NB4 (cell line): ENCODE measurements around the gene PHKB.
"Not testable (repeated sequence)": the region's sequence is repeated elsewhere in the genome, so short reads cannot be mapped to it uniquely, and the experiment has no call there.

ENCODE experiments used
- DNase-seq: peaks from one replicate; pipeline ENCODE4 v3.0.0; 2010; ENCODE audit warnings: low read depth
- H3K4me3 ChIP-seq: one replicate; pipeline ENCODE4 v1.5.1; 2011; ENCODE audit warnings: mild to moderate bottlenecking, low read depth, low read length, moderate library complexity
- CTCF ChIP-seq: IDR thresholded peaks from one replicate; pipeline ENCODE4 v1.5.1; 2012; ENCODE audit warnings: low read depth, low read length
- MAX ChIP-seq: IDR thresholded peaks from 2 replicates; pipeline ENCODE4 v1.6.1; 2011; ENCODE audit warnings: low read depth, low read length
- MYC ChIP-seq: IDR thresholded peaks from 2 replicates; pipeline ENCODE4 v1.6.1; 2011; ENCODE audit warnings: low read depth, low read length
- POLR2A ChIP-seq: IDR thresholded peaks from 2 replicates; pipeline ENCODE4 v1.6.1; 2011; ENCODE audit warnings: mild to moderate bottlenecking; ENCODE audit not compliant: insufficient read length; ENCODE audit errors: extremely low read depth

Gene PHKB

GRCh38 chr16:47523342-47524006 is 62.3 kb downstream of the PHKB start:
- TF ChIP-seq MAX (no peak), POLR2A (no peak), MYC (no peak), CTCF (no peak)
- H3K4me3 ChIP-seq: no peak overlapping the region
- DNase-seq: peak; percentile 65

- H3K4me3 ChIP-seq: no peak overlapping the region
- no peak for TF ChIP-seq MAX
- no peak for TF ChIP-seq MYC
- no peak for TF ChIP-seq POLR2A
- TF ChIP-seq CTCF: no peak
- DNase-seq: no peak
These were observed 62.9 kb downstream of the PHKB start for GRCh38 chr16:47524007-47524405.

- no peak overlapping the region for H3K4me3 ChIP-seq
- TF ChIP-seq CTCF (no peak), MAX (no peak), MYC (no peak), POLR2A (no peak)
- DNase-seq: no peak
These were observed 67.3 kb downstream of the PHKB start for GRCh38 chr16:47528431-47528830.

GRCh38 chr16:47533744-47534292 is 72.7 kb downstream of the PHKB start:
- TF ChIP-seq POLR2A: no peak
- no peak for TF ChIP-seq MYC
- TF ChIP-seq MAX: no peak
- no peak for TF ChIP-seq CTCF
- no peak for DNase-seq
- no peak overlapping the region for H3K4me3 ChIP-seq

GRCh38 chr16:47538472-47538871 is 77.3 kb downstream of the PHKB start:
- DNase-seq: no peak

GRCh38 chr16:47539707-47540670 is 78.9 kb downstream of the PHKB start:
- DNase-seq: peak; percentile 34

More at GRCh38 chr16:47538472-47538871, 77.3 kb downstream of the PHKB start:
- H3K4me3 ChIP-seq: no peak overlapping the region
- no peak for TF ChIP-seq CTCF
- no peak for TF ChIP-seq MAX
- TF ChIP-seq MYC: no peak
- TF ChIP-seq POLR2A: no peak

GRCh38 chr16:47541135-47541534 is 80.0 kb downstream of the PHKB start:
- not testable (repeated sequence) for H3K4me3 ChIP-seq, DNase-seq

More at GRCh38 chr16:47539707-47540670, 78.9 kb downstream of the PHKB start:
- not testable (repeated sequence) for H3K4me3 ChIP-seq

GRCh38 chr16:47544255-47544654 is 83.1 kb downstream of the PHKB start:
- not testable (repeated sequence) for H3K4me3 ChIP-seq, DNase-seq

GRCh38 chr16:47551185-47551584 is 90.1 kb downstream of the PHKB start:
- not testable (repeated sequence) for H3K4me3 ChIP-seq, DNase-seq
